Airway epithelial cell (primary cell): ENCODE measurements around the gene RASGRP1. TPM values are rescaled to one million over a fixed set of nuclear protein-coding genes. Genes with fewer than 3 reads are reported as not detected.

ENCODE experiments used
- total RNA-seq: library from RNA; depleted of rRNA; stranded (reverse); fragments of >200 nt; gene quantifications from 2 replicates; pipeline ENCODE4 v1.2.3, GENCODE V29; 2015

Gene RASGRP1
- total RNA-seq = 0.85 and 1.2 TPM in 2 replicates

GRCh38 chr15:38564557-38565286 lies at the start of gene RASGRP1:
RASGRP1 (minus strand) TSS chr15:38564814; CDS start chr15:38564628, 186 bp downstream.

DNA sequence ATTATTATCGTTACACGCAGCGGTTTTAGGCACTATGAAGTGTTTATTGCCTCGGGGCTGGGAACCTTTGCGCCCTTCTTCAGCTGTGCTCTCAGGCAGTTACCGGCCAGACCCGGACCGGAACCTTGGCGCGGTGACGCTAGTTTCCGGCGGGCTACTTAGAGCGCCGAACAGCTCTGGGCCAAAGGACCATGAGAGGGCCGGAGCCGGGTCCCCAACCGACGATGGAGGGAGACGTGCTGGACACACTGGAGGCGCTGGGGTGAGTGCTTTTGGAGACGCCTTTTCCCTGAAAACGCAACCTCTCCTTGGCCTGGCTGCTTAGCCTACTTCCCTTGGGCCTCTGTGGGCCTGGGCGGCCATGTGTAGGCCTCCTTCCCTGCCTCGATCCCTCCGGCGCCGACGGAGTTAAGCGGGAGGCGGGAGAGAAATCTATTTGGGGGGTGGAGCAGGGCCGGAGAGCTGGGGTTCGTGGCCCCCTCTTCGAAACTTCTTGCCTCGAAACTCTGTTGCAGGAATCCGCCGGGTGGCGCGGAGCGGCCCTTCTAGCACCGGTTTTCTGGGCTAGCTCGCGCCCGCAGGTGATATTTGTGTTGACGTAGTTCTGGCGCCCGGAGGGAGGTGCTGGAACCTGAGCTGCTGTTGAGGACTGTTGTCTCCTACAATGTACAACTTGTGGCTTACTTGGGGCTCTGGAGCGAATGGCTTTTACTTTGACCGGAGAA lies 110.5 kb downstream of the RASGRP1 start, which contains the start of gene FAM98B:
Gene FAM98B (plus strand): TSS at position 157 of the 725 bp plus-strand sequence. CDS start 35 bp downstream, at position 192.

Other genes with a start within 250 kb of the RASGRP1 start
- gene FAM98B, start 110.7 kb downstream of the RASGRP1 start, total RNA-seq = 16.0 and 188 TPM in 2 replicates